Heart right ventricle (tissue), 16 donors: ENCODE data around the gene COL26A1. TPM values are rescaled to one million over a fixed set of nuclear protein-coding genes. Genes with fewer than 3 reads are reported as not detected.

Experiments used
- ATAC-seq, 8 donors: fragments of 200-7000 bp; cut with Tn5 transposase; one replicate each; pipeline ENCODE4 v1.9.1; 2020; ENCODE audit warnings: mild to moderate bottlenecking in 8 of 8, moderate library complexity in 8 of 8, moderate number of reproducible peaks in 1 of 8
- DNase-seq, 2 donors: peaks; one replicate each; pipeline ENCODE4 v3.0.0-alpha.2; 2020
- H3K27ac ChIP-seq, 10 donors: fragments of 200-600 bp; sonication (generic) in 2 of 10; one replicate each; pipeline versions ENCODE4 v1.5.0 to v1.8.0; 2020 to 2022; ENCODE audit warnings: mild to moderate bottlenecking in 3 of 10
- H3K27me3 ChIP-seq, 7 donors: fragments of 200-600 bp; one replicate each; pipeline ENCODE4 v1.8.0; 2021 to 2022; ENCODE audit warnings: mild to moderate bottlenecking in 2 of 7
- H3K36me3 ChIP-seq, 9 donors: fragments of 200-600 bp; sonication (generic) in 1 of 9; one replicate each; pipeline versions ENCODE4 v1.5.0 to v1.8.0; 2020 to 2022; ENCODE audit warnings: mild to moderate bottlenecking in 2 of 9
- H3K4me1 ChIP-seq, 9 donors: fragments of 200-600 bp; sonication (generic) in 1 of 9; one replicate each; pipeline versions ENCODE4 v1.5.0 to v1.8.0; 2020 to 2022; ENCODE audit warnings: mild to moderate bottlenecking in 4 of 9
- H3K4me3 ChIP-seq, 10 donors: fragments of 200-600 bp; sonication (generic) in 2 of 10; one replicate each; pipeline versions ENCODE4 v1.5.0 to v1.8.0; 2020 to 2022; ENCODE audit warnings: mild to moderate bottlenecking in 7 of 10, moderate library complexity in 2 of 10
- H3K9me3 ChIP-seq, 11 donors: fragments of 200-600 bp in 10 of 11; sonication (generic) in 2 of 11; one replicate each; pipeline versions ENCODE4 v1.5.0 to v1.8.0; 2013 to 2022; ENCODE audit warnings: mild to moderate bottlenecking in 2 of 11, control low read depth in 1 of 11, moderate library complexity in 1 of 11
- WGBS, 2 donors: extraction: QIAGEN DNeasy Blood & Tissue Kit; methylation state at CpG; one replicate each; pipeline ENCODE4 v1.1.7; 2013; ENCODE audit warnings: inconsistent platforms in 1 of 2; 5-methylcytosine and 5-hydroxymethylcytosine counted together
- intact Hi-C, 10 donors: fragments of 100-400 bp; cut with DNase I; formaldehyde crosslinking; loops; one replicate each; pipeline versions ENCODE4 v1.11.1 to v1.14.2; 2022
- polyA plus RNA-seq, 2 donors: library from polyadenylated mRNA; stranded (reverse); fragments of 200-250 nt; gene quantifications; one replicate each; pipeline ENCODE4 v1.2.3, GENCODE V29; 2013
- total RNA-seq, 10 donors: library from RNA; stranded (reverse); fragmentation: NEBNext Ultra II Directional in 3 of 10; extraction: Animal tissue kit (Norgen Biotek cat#: 25700) in 3 of 10; gene quantifications; one replicate each; pipeline versions ENCODE4 v1.2.1 to v1.2.4, GENCODE V29; 2021 to 2023
- TF ChIP-seq, protein P1 (sequence below), 9 donors: fragments of 200-600 bp; sonication (generic) in 2 of 9; IDR thresholded peaks; one replicate each; pipeline versions ENCODE4 v1.5.0 to v1.8.0; 2021 to 2022; ENCODE audit warnings: antibody characterized with exemption in 9 of 9, mild to moderate bottlenecking in 5 of 9, moderate library complexity in 1 of 9
- donor health status: Arrhythmogenic right ventricular cardiomyopathy.
- donor health status: ischemic (EF 13 %, LVEDD 7.1; RV severe dilation, severe dysfunction).
- donor health status: healthy with polysubstance abuse.
- donor health status: DM: no; HTN: yes; CAD: no.
- donor health status: DM: no; HTN: no; CAD: no.
- donor health status: ischemic (EF 25% LVEDD 6.9; RV normal size, moderate dysfunction).
- donor health status: ischemic (EF 25% LVEDD 5.7; RV mildly dilated, moderate dysfunction).
- donor health status: healthy.
- donor health status: DM: yes; HTN: yes; CAD: no.
- donor health status: Ischemic cardiomyopathy.
- donor health status: ischemic (EF 35%, LVEDD 5.7; RV mildly dilated, moderate dysfunction).
- donor health status: nonischemic (EF 11% LVEDD 7.7; RV severe dilation, severe dysfunction).
- donor health status: DM: yes; HTN: yes; CAD: no.
- donor health status: PGD.
- donor health status: ischemic (EF 29% LVEDD 5.4; RV normal size, mild dysfunction).
- donor health status: nonischemic (EF 23%, LVEDD 6.1; RV moderate dilation, normal function).

COL26A1 gene
- total and polyA plus RNA-seq, 12 donors, result 0.07 to 0.50 TPM; not detected in 10

DNA sequence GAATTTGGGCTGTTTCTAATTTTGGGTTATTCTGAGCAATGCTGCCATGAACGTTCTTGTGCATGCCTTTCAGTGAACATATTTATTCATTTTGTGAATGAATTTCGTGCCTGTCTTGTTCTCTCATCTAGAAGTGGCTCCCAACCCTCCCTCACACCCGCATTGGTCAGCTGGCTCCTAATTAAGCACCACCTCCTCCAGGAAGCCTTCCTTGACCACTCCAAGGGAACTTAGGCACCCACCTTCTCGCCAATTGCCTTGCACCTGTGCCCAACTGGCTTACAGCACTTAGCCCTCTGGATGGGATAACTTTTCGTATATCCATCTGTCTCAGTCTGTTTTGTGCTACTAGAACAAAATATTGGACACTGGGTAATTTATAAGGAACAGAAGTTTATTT is 159.3 kb downstream of the COL26A1 start:
- Histone ChIP-seq H3K27me3 (peaks cover 0 to 13% (median 0%) of the 10 kb centered on the region in 7 donors), H3K36me3 (no peaks in the 10 kb centered on the region), H3K27ac (no peak overlapping the region), H3K4me3 (no peak overlapping the region), H3K4me1 (no peaks in the 10 kb centered on the region), H3K9me3 (peaks cover 0 to 33% (median 4%) of the 10 kb centered on the region in 11 donors)
- no peak for DNase-seq
- no peak for ATAC-seq
- 68 to 71% methylated on average over 5 of the region's 5 CpGs for WGBS, 2 donors
- TF ChIP-seq, protein P1, sequence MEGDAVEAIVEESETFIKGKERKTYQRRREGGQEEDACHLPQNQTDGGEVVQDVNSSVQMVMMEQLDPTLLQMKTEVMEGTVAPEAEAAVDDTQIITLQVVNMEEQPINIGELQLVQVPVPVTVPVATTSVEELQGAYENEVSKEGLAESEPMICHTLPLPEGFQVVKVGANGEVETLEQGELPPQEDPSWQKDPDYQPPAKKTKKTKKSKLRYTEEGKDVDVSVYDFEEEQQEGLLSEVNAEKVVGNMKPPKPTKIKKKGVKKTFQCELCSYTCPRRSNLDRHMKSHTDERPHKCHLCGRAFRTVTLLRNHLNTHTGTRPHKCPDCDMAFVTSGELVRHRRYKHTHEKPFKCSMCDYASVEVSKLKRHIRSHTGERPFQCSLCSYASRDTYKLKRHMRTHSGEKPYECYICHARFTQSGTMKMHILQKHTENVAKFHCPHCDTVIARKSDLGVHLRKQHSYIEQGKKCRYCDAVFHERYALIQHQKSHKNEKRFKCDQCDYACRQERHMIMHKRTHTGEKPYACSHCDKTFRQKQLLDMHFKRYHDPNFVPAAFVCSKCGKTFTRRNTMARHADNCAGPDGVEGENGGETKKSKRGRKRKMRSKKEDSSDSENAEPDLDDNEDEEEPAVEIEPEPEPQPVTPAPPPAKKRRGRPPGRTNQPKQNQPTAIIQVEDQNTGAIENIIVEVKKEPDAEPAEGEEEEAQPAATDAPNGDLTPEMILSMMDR (IDR thresholded peaks at IDR 0.05), result no peak
- intact Hi-C loops, result no loop called here

DNA sequence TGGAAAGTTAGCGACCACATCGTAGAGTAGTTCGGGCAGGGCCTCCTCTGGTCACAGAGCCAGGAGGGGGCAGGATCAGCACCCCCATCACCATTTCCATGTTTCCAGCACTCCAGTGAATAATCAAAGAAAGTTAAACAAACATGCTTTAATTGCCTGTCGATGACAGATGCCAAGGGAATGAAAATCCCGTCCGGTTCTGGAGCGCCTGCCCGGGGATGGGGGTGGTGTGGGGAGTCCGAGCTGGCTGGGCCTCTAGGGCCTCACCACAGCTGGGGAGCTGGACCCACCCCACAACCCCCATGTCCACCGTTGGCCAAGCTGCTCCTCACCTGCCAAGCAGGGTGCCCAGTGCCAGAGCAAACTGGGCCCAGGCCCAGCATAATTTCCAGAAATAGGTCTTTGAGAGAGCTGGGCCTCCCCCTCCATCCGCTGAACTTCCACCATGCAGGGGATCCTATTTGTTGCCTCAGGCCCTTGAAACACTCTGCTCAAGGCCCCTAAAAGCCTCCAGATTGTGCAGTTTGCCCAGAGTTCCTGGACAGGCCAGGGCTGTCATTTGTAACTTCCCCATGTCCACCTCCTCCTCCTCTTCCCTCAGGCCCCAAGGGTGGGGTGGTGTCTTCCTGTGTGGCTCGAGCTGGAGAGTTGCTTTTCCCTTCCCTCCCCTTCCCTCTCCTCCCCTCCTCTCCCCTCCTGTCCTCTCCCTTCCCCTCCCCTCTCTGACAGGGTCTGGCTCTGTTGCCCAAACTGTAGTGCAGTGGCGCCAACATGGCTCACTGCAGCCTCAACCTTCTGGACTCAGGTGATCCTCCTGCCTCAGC is 165.4 kb downstream of the COL26A1 start:
- Histone ChIP-seq H3K4me3 (no peak overlapping the region), H3K36me3 (no peaks in the 10 kb centered on the region), H3K27ac (peak overlapping the region in 2 of 10 donors; percentile 21 to 22), H3K27me3 (peaks cover 0 to 7% (median 0%) of the 10 kb centered on the region in 7 donors), H3K4me1 (peaks cover 0 to 4% (median 0%) of the 10 kb centered on the region in 9 donors), H3K9me3 (peaks cover 0 to 20% (median 4%) of the 10 kb centered on the region in 11 donors)
- intact Hi-C loops, result no loop called here
- ATAC-seq (peak; percentile 50 to 86 (median 68)), DNase-seq (peak; percentile 21 to 35)
- WGBS, 2 donors, result 45 to 60% methylated on average over 13 of the region's 13 CpGs
- TF ChIP-seq, protein P1 (IDR thresholded peaks at IDR 0.05), result no peak

- no peak overlapping the region for H3K27ac ChIP-seq
Observed at GRCh38 chr7:101529560-101529959, 166.9 kb downstream of the COL26A1 start.

DNA sequence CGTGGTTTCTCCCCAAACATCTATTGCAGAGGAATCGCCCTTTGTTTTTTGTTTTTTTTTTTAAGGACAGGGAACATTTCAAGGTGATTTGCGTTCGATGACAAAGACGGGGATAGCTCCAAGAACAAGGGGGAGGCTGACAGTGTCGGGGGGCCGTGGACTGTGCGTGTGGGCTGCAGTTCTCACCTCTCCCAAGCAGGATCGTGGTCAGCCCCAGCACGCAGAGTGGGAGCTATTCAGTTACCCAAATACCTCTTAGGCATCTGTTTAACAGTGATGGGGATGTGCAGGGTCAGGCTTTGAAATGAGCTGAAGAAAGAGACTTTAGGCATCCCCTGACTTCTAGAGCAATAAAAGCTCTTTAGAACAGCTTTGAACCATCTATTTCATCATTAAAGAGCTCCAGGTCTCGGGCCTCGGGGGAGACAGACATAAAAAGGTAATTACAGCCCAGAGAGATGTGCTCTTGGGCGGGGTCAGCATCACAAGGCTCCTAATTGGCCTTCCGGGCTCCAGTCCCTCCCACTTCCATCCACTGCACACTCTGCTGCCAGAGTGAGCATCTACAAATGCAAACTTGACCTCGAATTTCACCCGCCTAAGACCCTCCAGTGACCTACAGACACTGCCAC is 169.2 kb downstream of the COL26A1 start:
- TF ChIP-seq, protein P1 (IDR thresholded peaks at IDR 0.05), result no peak
- ATAC-seq, result no peak
- no peak for DNase-seq
- Histone ChIP-seq H3K27ac (no peak overlapping the region), H3K27me3 (peaks cover 0 to 7% (median 0%) of the 10 kb centered on the region in 7 donors), H3K4me3 (no peak overlapping the region), H3K9me3 (peaks cover 0 to 4% (median 0%) of the 10 kb centered on the region in 11 donors), H3K36me3 (no peaks in the 10 kb centered on the region), H3K4me1 (peaks cover 0 to 14% (median 8%) of the 10 kb centered on the region in 9 donors)
- WGBS, 2 donors, result 82 to 84% methylated on average over 16 of the region's 16 CpGs
- intact Hi-C loops, result loop anchor here in 2 of 10 donors (10.0 kb wide), 1 partner anchor 167 kb away; the partner anchor contains the start of gene COL26A1 (in 2 of the 2)

More at GRCh38 chr7:101529560-101529959, 166.9 kb downstream of the COL26A1 start:
- ATAC-seq (no peak), DNase-seq (no peak)
- intact Hi-C loops, result no loop called here
- peaks cover 0 to 8% (median 3%) of the 10 kb centered on the region in 11 donors for H3K9me3 ChIP-seq
- WGBS, 2 donors, result 80 to 92% methylated on average over 4 of the region's 4 CpGs
- peaks cover 0 to 4% (median 0%) of the 10 kb centered on the region in 9 donors for H3K4me1 ChIP-seq
- H3K4me3 ChIP-seq, result no peak overlapping the region
- TF ChIP-seq, protein P1 (IDR thresholded peaks at IDR 0.05), result no peak
- H3K27me3 ChIP-seq, result peaks cover 0 to 7% (median 0%) of the 10 kb centered on the region in 7 donors
- H3K36me3 ChIP-seq, result no peaks in the 10 kb centered on the region
